ENCODE measurements around the gene SGMS2.

Gene SGMS2

DNA sequence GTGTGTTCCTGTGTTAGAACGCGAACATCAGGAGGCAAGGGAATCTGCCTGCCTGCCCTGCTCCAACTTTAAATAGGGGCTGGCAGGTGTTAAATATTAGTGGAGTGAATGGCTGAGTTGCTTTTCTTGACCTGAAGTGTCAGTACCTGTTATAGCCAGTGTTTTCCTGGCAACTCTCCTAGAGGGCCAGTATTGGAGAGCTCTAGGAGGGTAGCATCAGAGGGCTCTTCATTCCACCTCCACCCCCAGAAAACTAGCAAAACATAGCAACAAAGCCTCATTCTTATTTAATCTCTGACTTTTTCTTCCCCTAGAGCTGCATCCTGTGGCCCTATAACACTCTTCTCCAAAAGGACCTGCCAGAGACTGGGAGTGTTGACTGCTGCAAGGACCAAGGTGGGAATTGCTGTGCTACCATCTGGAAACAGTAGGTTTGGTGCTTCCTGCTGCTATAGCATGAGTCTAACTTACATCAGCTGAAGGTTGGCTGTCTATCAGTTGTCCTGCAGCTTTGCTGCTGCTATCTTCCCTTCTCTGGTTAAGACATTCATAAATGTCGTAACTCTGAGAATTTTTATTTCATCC is 33.5 kb downstream of the SGMS2 start:
- Histone ChIP-seq H3K4ac (ENCODE audit: low read depth, low read length) (no peak overlapping the region), H3K27me3 (ENCODE audit: insufficient read depth, low read length) (no peaks in the 10 kb centered on the region), H3K4me2 (ENCODE audit: low read length) (no peak overlapping the region), H3K4me3 (ENCODE audit: low read depth, low read length) (no peak overlapping the region), H2AFZ (ENCODE audit: insufficient read depth, low read length, poor library complexity) (no peak overlapping the region), H3K36me3 (ENCODE audit: control insufficient read depth in 1 of 2, insufficient read depth in 2 of 2, low read length in 2 of 2) (no peaks in the 10 kb centered on the region), H2BK5ac (ENCODE audit: low read depth, low read length, poor library complexity) (no peak overlapping the region), H3K27ac (ENCODE audit: low read depth, low read length) (no peak overlapping the region), H4K8ac (ENCODE audit: low read depth, low read length) (no peak overlapping the region), H3K4me1 (ENCODE audit: control insufficient read depth in 1 of 2, insufficient read depth in 2 of 2, low read length in 2 of 2) (no peaks in the 10 kb centered on the region), H2BK120ac (ENCODE audit: insufficient read depth, low read length, poor library complexity) (no peak overlapping the region), H3K18ac (ENCODE audit: low read length) (no peak overlapping the region), H3K14ac (ENCODE audit: low read length) (no peak overlapping the region), H3K79me1 (ENCODE audit: low read length) (no peaks in the 10 kb centered on the region), H2BK12ac (ENCODE audit: low read length) (no peak overlapping the region), H3K9me3 (ENCODE audit: insufficient read depth, low read depth, low read length) (no peaks in the 10 kb centered on the region), H4K12ac (ENCODE audit: low read depth, low read length) (no peak overlapping the region), H3K79me2 (ENCODE audit: control insufficient read depth, insufficient read depth, low read length, poor library complexity) (no peaks in the 10 kb centered on the region), H3K9ac (ENCODE audit: low read length) (no peak overlapping the region), H2AK5ac (ENCODE audit: low read length) (no peak overlapping the region), H4K91ac (ENCODE audit: low read depth, low read length) (no peak overlapping the region), H3K23ac (ENCODE audit: low read length) (no peak overlapping the region)
- WGBS (ENCODE audit: extremely low coverage, insufficient coverage, insufficient read length) = no CpG with 5 or more reads among the region's 3 CpGs
- peak; percentile 21 to 64 for DNase-seq

DNA sequence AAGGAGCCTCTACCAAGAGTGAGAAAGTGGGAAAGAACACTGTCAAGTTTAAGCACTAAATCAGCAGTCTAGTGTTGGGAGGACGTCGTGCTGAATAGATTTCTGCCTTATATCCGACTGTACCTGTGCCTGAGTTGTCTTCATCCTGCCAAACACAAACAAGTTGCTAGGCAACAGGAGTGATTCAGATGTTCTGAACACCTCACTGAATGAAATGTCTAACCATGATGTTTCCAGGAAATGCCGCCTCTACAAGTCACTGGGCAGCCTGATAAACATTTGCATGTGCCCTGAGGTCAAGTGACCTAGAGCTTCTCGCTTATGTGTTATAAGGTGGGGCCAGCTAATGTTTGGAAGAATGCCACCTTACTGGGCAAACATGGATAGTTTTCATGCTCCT is 37.9 kb downstream of the SGMS2 start:
- Histone ChIP-seq H3K4me2 (ENCODE audit: low read length) (no peak overlapping the region), H4K91ac (ENCODE audit: low read depth, low read length) (no peak overlapping the region), H2AK5ac (ENCODE audit: low read length) (no peak overlapping the region), H3K4me3 (ENCODE audit: low read depth, low read length) (no peak overlapping the region), H3K9me3 (ENCODE audit: insufficient read depth, low read depth, low read length) (no peaks in the 10 kb centered on the region), H2BK5ac (ENCODE audit: low read depth, low read length, poor library complexity) (no peak overlapping the region), H3K14ac (ENCODE audit: low read length) (no peak overlapping the region), H3K27ac (ENCODE audit: low read depth, low read length) (no peak overlapping the region), H3K18ac (ENCODE audit: low read length) (no peak overlapping the region), H2AFZ (ENCODE audit: insufficient read depth, low read length, poor library complexity) (no peak overlapping the region), H2BK120ac (ENCODE audit: insufficient read depth, low read length, poor library complexity) (no peak overlapping the region), H4K8ac (ENCODE audit: low read depth, low read length) (no peak overlapping the region), H3K4me1 (ENCODE audit: control insufficient read depth in 1 of 2, insufficient read depth in 2 of 2, low read length in 2 of 2) (no peaks in the 10 kb centered on the region), H3K9ac (ENCODE audit: low read length) (no peak overlapping the region), H3K4ac (ENCODE audit: low read depth, low read length) (no peak overlapping the region), H3K23ac (ENCODE audit: low read length) (no peak overlapping the region), H4K12ac (ENCODE audit: low read depth, low read length) (no peak overlapping the region), H3K79me2 (ENCODE audit: control insufficient read depth, insufficient read depth, low read length, poor library complexity) (no peaks in the 10 kb centered on the region), H2BK12ac (ENCODE audit: low read length) (no peak overlapping the region), H3K36me3 (ENCODE audit: control insufficient read depth in 1 of 2, insufficient read depth in 2 of 2, low read length in 2 of 2) (no peaks in the 10 kb centered on the region), H3K79me1 (ENCODE audit: low read length) (no peaks in the 10 kb centered on the region), H3K27me3 (ENCODE audit: insufficient read depth, low read length) (no peaks in the 10 kb centered on the region)
- WGBS (ENCODE audit: extremely low coverage, insufficient coverage, insufficient read length) = no CpG with 5 or more reads among the region's 5 CpGs
- DNase-seq = peak; percentile 98 to 99

DNA sequence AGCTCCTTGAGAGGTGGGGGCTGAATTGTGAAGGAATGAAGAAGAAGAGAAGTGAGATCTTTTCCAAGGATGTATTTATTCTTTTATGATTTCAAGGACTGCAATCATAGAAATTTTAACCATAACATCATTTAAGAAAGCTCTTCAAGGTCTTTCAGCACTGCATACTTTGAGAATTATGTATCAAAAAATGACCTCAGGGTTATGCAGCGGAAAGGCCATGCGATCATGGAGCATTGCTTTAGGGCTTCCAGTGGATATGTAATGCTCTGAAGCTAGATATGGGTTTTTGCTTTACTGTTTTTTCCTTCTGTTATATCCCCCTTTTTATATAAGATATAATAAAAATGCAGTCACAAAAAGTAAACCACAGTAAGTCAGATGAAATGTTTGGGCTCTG is 38.7 kb downstream of the SGMS2 start:
- Histone ChIP-seq H2BK120ac (ENCODE audit: insufficient read depth, low read length, poor library complexity) (no peak overlapping the region), H2AK5ac (ENCODE audit: low read length) (no peak overlapping the region), H3K36me3 (ENCODE audit: control insufficient read depth in 1 of 2, insufficient read depth in 2 of 2, low read length in 2 of 2) (no peaks in the 10 kb centered on the region), H3K23ac (ENCODE audit: low read length) (no peak overlapping the region), H3K27me3 (ENCODE audit: insufficient read depth, low read length) (no peaks in the 10 kb centered on the region), H3K4me3 (ENCODE audit: low read depth, low read length) (no peak overlapping the region), H3K4me1 (ENCODE audit: control insufficient read depth in 1 of 2, insufficient read depth in 2 of 2, low read length in 2 of 2) (no peaks in the 10 kb centered on the region), H3K4me2 (ENCODE audit: low read length) (no peak overlapping the region), H2BK12ac (ENCODE audit: low read length) (no peak overlapping the region), H2AFZ (ENCODE audit: insufficient read depth, low read length, poor library complexity) (no peak overlapping the region), H3K4ac (ENCODE audit: low read depth, low read length) (no peak overlapping the region), H3K9me3 (ENCODE audit: insufficient read depth, low read depth, low read length) (no peaks in the 10 kb centered on the region), H3K27ac (ENCODE audit: low read depth, low read length) (no peak overlapping the region), H4K12ac (ENCODE audit: low read depth, low read length) (no peak overlapping the region), H4K8ac (ENCODE audit: low read depth, low read length) (no peak overlapping the region), H3K9ac (ENCODE audit: low read length) (no peak overlapping the region), H3K79me1 (ENCODE audit: low read length) (no peaks in the 10 kb centered on the region), H3K14ac (ENCODE audit: low read length) (no peak overlapping the region), H2BK5ac (ENCODE audit: low read depth, low read length, poor library complexity) (no peak overlapping the region), H3K18ac (ENCODE audit: low read length) (no peak overlapping the region), H3K79me2 (ENCODE audit: control insufficient read depth, insufficient read depth, low read length, poor library complexity) (no peaks in the 10 kb centered on the region), H4K91ac (ENCODE audit: low read depth, low read length) (no peak overlapping the region)
- no CpG with 5 or more reads among the region's 2 CpGs for WGBS (ENCODE audit: extremely low coverage, insufficient coverage, insufficient read length)
- DNase-seq = peak; percentile 71 to 91

- WGBS (ENCODE audit: extremely low coverage, insufficient coverage, insufficient read length) = no CpG with 5 or more reads among the region's 2 CpGs
- H3K14ac ChIP-seq (ENCODE audit: low read length) = no peak overlapping the region
- H3K9me3 ChIP-seq (ENCODE audit: insufficient read depth, low read depth, low read length) = no peaks in the 10 kb centered on the region
- no peaks in the 10 kb centered on the region for H3K27me3 ChIP-seq (ENCODE audit: insufficient read depth, low read length)
- H4K12ac ChIP-seq (ENCODE audit: low read depth, low read length) = no peak overlapping the region
- no peak overlapping the region for H4K8ac ChIP-seq (ENCODE audit: low read depth, low read length)
- H2BK12ac ChIP-seq (ENCODE audit: low read length) = no peak overlapping the region
- no peaks in the 10 kb centered on the region for H3K79me2 ChIP-seq (ENCODE audit: control insufficient read depth, insufficient read depth, low read length, poor library complexity)
- H3K9ac ChIP-seq (ENCODE audit: low read length) = no peak overlapping the region
- no peak overlapping the region for H3K4ac ChIP-seq (ENCODE audit: low read depth, low read length)
- no peak overlapping the region for H4K91ac ChIP-seq (ENCODE audit: low read depth, low read length)
- H3K18ac ChIP-seq (ENCODE audit: low read length) = no peak overlapping the region
- H3K4me2 ChIP-seq (ENCODE audit: low read length) = no peak overlapping the region
- DNase-seq = peak; percentile 68 to 86
- H2AK5ac ChIP-seq (ENCODE audit: low read length) = no peak overlapping the region
- no peak overlapping the region for H2BK5ac ChIP-seq (ENCODE audit: low read depth, low read length, poor library complexity)
- no peak overlapping the region for H2BK120ac ChIP-seq (ENCODE audit: insufficient read depth, low read length, poor library complexity)
- no peak overlapping the region for H3K27ac ChIP-seq (ENCODE audit: low read depth, low read length)
- H3K4me3 ChIP-seq (ENCODE audit: low read depth, low read length) = no peak overlapping the region
- H3K4me1 ChIP-seq (ENCODE audit: control insufficient read depth in 1 of 2, insufficient read depth in 2 of 2, low read length in 2 of 2) = no peaks in the 10 kb centered on the region
- H2AFZ ChIP-seq (ENCODE audit: insufficient read depth, low read length, poor library complexity) = no peak overlapping the region
- no peaks in the 10 kb centered on the region for H3K36me3 ChIP-seq (ENCODE audit: control insufficient read depth in 1 of 2, insufficient read depth in 2 of 2, low read length in 2 of 2)
- H3K23ac ChIP-seq (ENCODE audit: low read length) = no peak overlapping the region
- no peaks in the 10 kb centered on the region for H3K79me1 ChIP-seq (ENCODE audit: low read length)
These were observed 39.2 kb downstream of the SGMS2 start for GRCh38 chr4:107863850-107864371.
